ENCODE results near the gene PIP4K2B.

The PIP4K2B gene

GRCh38 chr17:38799501-38800236 lies at the start of gene PIP4K2B:
Gene PIP4K2B, minus strand, starts transcription at chr17:38799556. Its CDS starts 132 bp downstream, at chr17:38799424.
- DNase-seq: peak; percentile 90
- Mint-ChIP-seq H3K9me3 (no peaks in the 10 kb centered on the region), H3K27ac (peak within 1 kb of the TSS; percentile 95), H3K36me3 (peaks cover 34 to 49% of the 10 kb centered on the region in 2 donors), H3K4me1 (peaks cover 35 to 46% of the 10 kb centered on the region in 2 donors), H3K27me3 (no peaks in the 10 kb centered on the region), H3K4me3 (peak within 1 kb of the TSS; percentile 96 to 99)
- peak; percentile 86 to 87 for ATAC-seq (replicated peaks)

- Mint-ChIP-seq H3K36me3 (peaks cover 54 to 65% of the 10 kb centered on the region in 2 donors), H3K4me3 (no peak overlapping the region), H3K27ac (no peak overlapping the region), H3K9me3 (no peaks in the 10 kb centered on the region), H3K27me3 (no peaks in the 10 kb centered on the region), H3K4me1 (peaks cover 25 to 33% of the 10 kb centered on the region in 2 donors)
- no peak for DNase-seq
- no peak for ATAC-seq (replicated peaks)
Observed at GRCh38 chr17:38848557-38848891, 49.2 kb upstream of the PIP4K2B start.

GRCh38 chr17:38844261-38844757 lies 45.0 kb upstream of the PIP4K2B start:
- H3K4me3 Mint-ChIP-seq: peak overlapping the region in 1 of 2 donors; percentile 7
- no peak for ATAC-seq (replicated peaks)
- H3K27me3 Mint-ChIP-seq: no peaks in the 10 kb centered on the region
- H3K27ac Mint-ChIP-seq: peak overlapping the region; percentile 15
- no peaks in the 10 kb centered on the region for H3K9me3 Mint-ChIP-seq
- H3K36me3 Mint-ChIP-seq: peaks cover 17 to 26% of the 10 kb centered on the region in 2 donors
- no peak for DNase-seq
- peaks cover 0 to 1% of the 10 kb centered on the region in 2 donors for H3K4me1 Mint-ChIP-seq

GRCh38 chr17:38825762-38826247 lies 26.4 kb upstream of the PIP4K2B start:
- ATAC-seq (replicated peaks) (no peak), DNase-seq (no peak)
- peak overlapping the region; percentile 100 for H3K27ac Mint-ChIP-seq
- H3K9me3 Mint-ChIP-seq: no peaks in the 10 kb centered on the region
- H3K4me3 Mint-ChIP-seq: peak overlapping the region; percentile 97 to 99
- peaks cover 23 to 32% of the 10 kb centered on the region in 2 donors for H3K4me1 Mint-ChIP-seq
- H3K36me3 Mint-ChIP-seq: peaks cover 3 to 17% of the 10 kb centered on the region in 2 donors
- no peaks in the 10 kb centered on the region for H3K27me3 Mint-ChIP-seq

- no peaks in the 10 kb centered on the region for H3K27me3 Mint-ChIP-seq
- DNase-seq (peak; percentile 97), ATAC-seq (replicated peaks) (peak; percentile 87 to 91)
- peak within 1 kb of the TSS; percentile 97 to 99 for H3K4me3 Mint-ChIP-seq
- H3K27ac Mint-ChIP-seq: peak within 1 kb of the TSS; percentile 100
- H3K36me3 Mint-ChIP-seq: peaks cover 10 to 24% of the 10 kb centered on the region in 2 donors
- no peaks in the 10 kb centered on the region for H3K9me3 Mint-ChIP-seq
- peaks cover 27 to 32% of the 10 kb centered on the region in 2 donors for H3K4me1 Mint-ChIP-seq
Observed at GRCh38 chr17:38824899-38825761, 25.8 kb upstream of the PIP4K2B start, which contains the start of gene CWC25. Gene CWC25, minus strand, starts transcription at chr17:38825321. Its CDS starts 138 bp downstream, at chr17:38825183.

- no peak for ATAC-seq (replicated peaks)
Observed at GRCh38 chr17:38815576-38816193, 16.3 kb upstream of the PIP4K2B start.

GRCh38 chr17:38809828-38810227 lies 10.5 kb upstream of the PIP4K2B start:
- no peaks in the 10 kb centered on the region for H3K9me3 Mint-ChIP-seq
- no peak for ATAC-seq (replicated peaks)

More at GRCh38 chr17:38815576-38816193, 16.3 kb upstream of the PIP4K2B start:
- H3K27ac Mint-ChIP-seq: no peak overlapping the region
- no peak for DNase-seq
- peaks cover 0 to 8% of the 10 kb centered on the region in 2 donors for H3K4me1 Mint-ChIP-seq
- no peaks in the 10 kb centered on the region for H3K27me3 Mint-ChIP-seq
- H3K4me3 Mint-ChIP-seq: no peak overlapping the region
- H3K36me3 Mint-ChIP-seq: peaks cover 23 to 24% of the 10 kb centered on the region in 2 donors
- H3K9me3 Mint-ChIP-seq: no peaks in the 10 kb centered on the region

GRCh38 chr17:38800237-38800760 lies 943 bp upstream of the PIP4K2B start:
- Mint-ChIP-seq H3K27me3 (no peaks in the 10 kb centered on the region), H3K36me3 (peaks cover 35 to 49% of the 10 kb centered on the region in 2 donors), H3K9me3 (no peaks in the 10 kb centered on the region), H3K27ac (peak overlapping the region; percentile 73), H3K4me1 (peaks cover 35 to 45% of the 10 kb centered on the region in 2 donors), H3K4me3 (peak overlapping the region; percentile 78 to 99)
- DNase-seq (no peak), ATAC-seq (replicated peaks) (no peak)

More at GRCh38 chr17:38809828-38810227, 10.5 kb upstream of the PIP4K2B start:
- Mint-ChIP-seq H3K4me3 (no peak overlapping the region), H3K27ac (no peak overlapping the region), H3K4me1 (no peaks in the 10 kb centered on the region), H3K27me3 (no peaks in the 10 kb centered on the region), H3K36me3 (peaks cover 40 to 43% of the 10 kb centered on the region in 2 donors)
- DNase-seq: no peak

- DNase-seq: peak; percentile 38
- peaks cover 32 to 54% of the 10 kb centered on the region in 2 donors for H3K36me3 Mint-ChIP-seq
- peak overlapping the region; percentile 95 for H3K27ac Mint-ChIP-seq
- H3K4me1 Mint-ChIP-seq: peaks cover 35 to 53% of the 10 kb centered on the region in 2 donors
- peak; percentile 41 to 45 for ATAC-seq (replicated peaks)
- peak overlapping the region; percentile 96 to 99 for H3K4me3 Mint-ChIP-seq
- no peaks in the 10 kb centered on the region for H3K27me3 Mint-ChIP-seq
- H3K9me3 Mint-ChIP-seq: no peaks in the 10 kb centered on the region
Observed at GRCh38 chr17:38798614-38799500, 499 bp downstream of the PIP4K2B start.

GRCh38 chr17:38797828-38798227 lies 1.5 kb downstream of the PIP4K2B start:
- no peaks in the 10 kb centered on the region for H3K9me3 Mint-ChIP-seq
- H3K4me1 Mint-ChIP-seq: peaks cover 37 to 54% of the 10 kb centered on the region in 2 donors
- peaks cover 32 to 53% of the 10 kb centered on the region in 2 donors for H3K36me3 Mint-ChIP-seq
- no peaks in the 10 kb centered on the region for H3K27me3 Mint-ChIP-seq
- peak overlapping the region; percentile 81 for H3K27ac Mint-ChIP-seq
- DNase-seq (no peak), ATAC-seq (replicated peaks) (no peak)
- H3K4me3 Mint-ChIP-seq: peak overlapping the region; percentile 96 to 99

GRCh38 chr17:38797158-38797490 lies 2.2 kb downstream of the PIP4K2B start:
- Mint-ChIP-seq H3K9me3 (no peaks in the 10 kb centered on the region), H3K27ac (no peak overlapping the region), H3K4me3 (peak overlapping the region in 1 of 2 donors; percentile 15), H3K36me3 (peaks cover 28 to 49% of the 10 kb centered on the region in 2 donors), H3K4me1 (peaks cover 37 to 54% of the 10 kb centered on the region in 2 donors), H3K27me3 (no peaks in the 10 kb centered on the region)
- ATAC-seq (replicated peaks): no peak
- DNase-seq: no peak

GRCh38 chr17:38796451-38797157 lies 2.8 kb downstream of the PIP4K2B start:
- Mint-ChIP-seq H3K27me3 (no peaks in the 10 kb centered on the region), H3K4me1 (peaks cover 35 to 54% of the 10 kb centered on the region in 2 donors), H3K9me3 (no peaks in the 10 kb centered on the region), H3K27ac (no peak overlapping the region), H3K4me3 (no peak overlapping the region), H3K36me3 (peaks cover 24 to 44% of the 10 kb centered on the region in 2 donors)
- DNase-seq (no peak), ATAC-seq (replicated peaks) (no peak)

Measured in stimulated activated naive B cell treated with anti-CD40 and anti-IgM and Interleukin-4, amounts not matched to agents 10 μg/mL and 1 μg/mL and 100 μg/mL, for 72 hours (primary cell).